HG03432 (cell line): ENCODE measurements around the gene ENTREP1.
A peak's percentile ranks its signal among the peaks of the same experiment; 100 is the strongest.
"Not testable (repeated sequence)": the region's sequence is repeated elsewhere in the genome, so short reads cannot be mapped to it uniquely, and the experiment has no call there.

Experiments
- ATAC-seq: cut with Tn5 transposase; IDR thresholded peaks from one replicate; pipeline ENCODE4 v1.9.1; 2021; ENCODE audit warnings: mild to moderate bottlenecking, moderate library complexity; ENCODE audit not compliant: unreplicated experiment

Gene ENTREP1

GRCh38 chr9:69324549-69325401, at the start of gene ENTREP1:
TSS of gene ENTREP1 (plus strand) at chr9:69325215. CDS start at chr9:69325310, 95 bp downstream.
- peak; percentile 77 for ATAC-seq

GRCh38 chr9:69276775-69277174, 48.2 kb upstream of the ENTREP1 start:
- no peak for ATAC-seq

GRCh38 chr9:69279084-69279731, 45.8 kb upstream of the ENTREP1 start:
- peak; percentile 90 for ATAC-seq

- ATAC-seq = no peak
Measured at GRCh38 chr9:69279733-69280132, 45.3 kb upstream of the ENTREP1 start.

GRCh38 chr9:69283003-69283402, 42.0 kb upstream of the ENTREP1 start:
- ATAC-seq = no peak

GRCh38 chr9:69292078-69292477, 32.9 kb upstream of the ENTREP1 start:
- no peak for ATAC-seq

GRCh38 chr9:69293156-69293555, 31.9 kb upstream of the ENTREP1 start:
- no peak for ATAC-seq

GRCh38 chr9:69295872-69296552, 29.0 kb upstream of the ENTREP1 start:
- ATAC-seq = no peak

- ATAC-seq = no peak
Measured at GRCh38 chr9:69297300-69297980, 27.6 kb upstream of the ENTREP1 start.

GRCh38 chr9:69299315-69299714, 25.7 kb upstream of the ENTREP1 start:
- no peak for ATAC-seq

- no peak for ATAC-seq
Measured at GRCh38 chr9:69299826-69300225, 25.2 kb upstream of the ENTREP1 start.

GRCh38 chr9:69303331-69303730, 21.7 kb upstream of the ENTREP1 start:
- ATAC-seq = no peak

GRCh38 chr9:69306895-69307445, 18.0 kb upstream of the ENTREP1 start:
- not testable (repeated sequence) for ATAC-seq

- ATAC-seq = no peak
Measured at GRCh38 chr9:69307446-69308205, 17.4 kb upstream of the ENTREP1 start.

- ATAC-seq = no peak
Measured at GRCh38 chr9:69308206-69308931, 16.6 kb upstream of the ENTREP1 start.

GRCh38 chr9:69313175-69313574, 11.8 kb upstream of the ENTREP1 start:
- no peak for ATAC-seq

GRCh38 chr9:69314547-69314946, 10.5 kb upstream of the ENTREP1 start:
- no peak for ATAC-seq

GRCh38 chr9:69317081-69317480, 7.9 kb upstream of the ENTREP1 start:
- no peak for ATAC-seq

GRCh38 chr9:69317894-69318293, 7.1 kb upstream of the ENTREP1 start:
- ATAC-seq = peak; percentile 98
